ENCODE measurements around the gene DHX58. TPM values are rescaled to one million over a fixed set of nuclear protein-coding genes. Genes with fewer than 3 reads are reported as not detected.

Gene DHX58
- total RNA-seq = 1.7 TPM

- peak within 1 kb of the TSS; percentile 70 to 78 for H3K4me3 ChIP-seq
- H3K4me1 ChIP-seq = peaks cover 4 to 11% of the 10 kb centered on the region in 2 donors
- peak; percentile 39 to 88 for DNase-seq (ENCODE audit: low spot score in 2 of 2)
- H3K36me3 ChIP-seq = peaks cover 6 to 7% of the 10 kb centered on the region in 2 donors
- intact Hi-C loops (cut with DNase I) = no loop called here
- peak within 1 kb of the TSS; percentile 91 to 93 for H3K27ac ChIP-seq
- no peak for TF ChIP-seq CTCF (IDR thresholded peaks at IDR 0.05)
- H3K9me3 ChIP-seq = no peaks in the 10 kb centered on the region
- no peaks in the 10 kb centered on the region for H3K27me3 ChIP-seq
These were observed at the start of gene DHX58 for GRCh38 chr17:42112552-42113176. TSS of gene DHX58 (minus strand) at chr17:42112714. CDS start at chr17:42111892, 822 bp downstream.

GRCh38 chr17:42160531-42160910, 48.0 kb upstream of the DHX58 start:
- Histone ChIP-seq H3K36me3 (no peaks in the 10 kb centered on the region), H3K4me3 (no peak overlapping the region), H3K9me3 (no peaks in the 10 kb centered on the region), H3K27me3 (no peaks in the 10 kb centered on the region), H3K4me1 (peaks cover 0 to under 1% of the 10 kb centered on the region in 2 donors), H3K27ac (no peak overlapping the region)
- DNase-seq (ENCODE audit: low spot score in 2 of 2) = no peak
- intact Hi-C loops (cut with DNase I) = no loop called here
- no peak for TF ChIP-seq CTCF (IDR thresholded peaks at IDR 0.05)

- peaks cover 0 to 3% of the 10 kb centered on the region in 2 donors for H3K4me1 ChIP-seq
- H3K27ac ChIP-seq = no peak overlapping the region
- no peak overlapping the region for H3K4me3 ChIP-seq
- no peaks in the 10 kb centered on the region for H3K27me3 ChIP-seq
- DNase-seq (ENCODE audit: low spot score in 2 of 2) = no peak
- no peaks in the 10 kb centered on the region for H3K36me3 ChIP-seq
- intact Hi-C loops (cut with DNase I) = loop anchor here (5.0 kb wide), 1 partner anchor 38 kb away; the partner anchor contains the start of genes HSPB9 and KAT2A
- H3K9me3 ChIP-seq = no peaks in the 10 kb centered on the region
- no peak for TF ChIP-seq CTCF (IDR thresholded peaks at IDR 0.05)
These were observed 47.4 kb upstream of the DHX58 start for GRCh38 chr17:42159796-42160530.

- no peak overlapping the region for H3K27ac ChIP-seq
These were observed 43.1 kb upstream of the DHX58 start for GRCh38 chr17:42155614-42156045.

More at GRCh38 chr17:42155614-42156045, 43.1 kb upstream of the DHX58 start:
- peaks cover 8 to 22% of the 10 kb centered on the region in 2 donors for H3K4me1 ChIP-seq
- H3K36me3 ChIP-seq = peaks cover 4 to 7% of the 10 kb centered on the region in 2 donors
- no peak for TF ChIP-seq CTCF (IDR thresholded peaks at IDR 0.05)
- H3K9me3 ChIP-seq = no peaks in the 10 kb centered on the region
- intact Hi-C loops (cut with DNase I) = loop anchor here (1.0 to 5.0 kb wide), 2 partner anchors 33 to 189 kb away; partner anchors contain the start of genes CNP, HSPB9 and KAT2A
- no peak for DNase-seq (ENCODE audit: low spot score in 2 of 2)
- H3K4me3 ChIP-seq = peak overlapping the region; percentile 92 to 96
- H3K27me3 ChIP-seq = no peaks in the 10 kb centered on the region

All from ascending aorta (tissue), 2 donors.